HG03025 (cell line): ENCODE data around the gene KANSL1.
"Not testable (repeated sequence)": the region's sequence is repeated elsewhere in the genome, so short reads cannot be mapped to it uniquely, and the experiment has no call there.

Source experiments
- ATAC-seq: cut with Tn5 transposase; IDR thresholded peaks from one replicate; pipeline ENCODE4 v1.9.1; 2021; ENCODE audit warnings: mild to moderate bottlenecking, moderate library complexity; ENCODE audit not compliant: unreplicated experiment, low FRiP score

Gene KANSL1

DNA sequence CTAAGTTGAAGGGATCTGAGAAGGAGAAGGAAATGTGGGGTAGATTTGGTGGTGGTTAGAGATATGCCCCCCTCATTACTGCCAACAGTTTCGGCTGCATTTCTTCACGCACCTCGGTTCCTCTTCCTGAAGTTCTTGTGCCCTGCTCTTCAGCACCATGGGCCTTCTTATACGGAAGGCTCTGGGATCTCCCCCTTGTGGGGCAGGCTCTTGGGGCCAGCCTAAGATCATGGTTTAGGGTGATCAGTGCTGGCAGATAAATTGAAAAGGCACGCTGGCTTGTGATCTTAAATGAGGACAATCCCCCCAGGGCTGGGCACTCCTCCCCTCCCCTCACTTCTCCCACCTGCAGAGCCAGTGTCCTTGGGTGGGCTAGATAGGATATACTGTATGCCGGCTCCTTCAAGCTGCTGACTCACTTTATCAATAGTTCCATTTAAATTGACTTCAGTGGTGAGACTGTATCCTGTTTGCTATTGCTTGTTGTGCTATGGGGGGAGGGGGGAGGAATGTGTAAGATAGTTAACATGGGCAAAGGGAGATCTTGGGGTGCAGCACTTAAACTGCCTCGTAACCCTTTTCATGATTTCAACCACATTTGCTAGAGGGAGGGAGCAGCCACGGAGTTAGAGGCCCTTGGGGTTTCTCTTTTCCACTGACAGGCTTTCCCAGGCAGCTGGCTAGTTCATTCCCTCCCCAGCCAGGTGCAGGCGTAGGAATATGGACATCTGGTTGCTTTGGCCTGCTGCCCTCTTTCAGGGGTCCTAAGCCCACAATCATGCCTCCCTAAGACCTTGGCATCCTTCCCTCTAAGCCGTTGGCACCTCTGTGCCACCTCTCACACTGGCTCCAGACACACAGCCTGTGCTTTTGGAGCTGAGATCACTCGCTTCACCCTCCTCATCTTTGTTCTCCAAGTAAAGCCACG is 165.9 kb downstream of the KANSL1 start:
- ATAC-seq: no peak

DNA sequence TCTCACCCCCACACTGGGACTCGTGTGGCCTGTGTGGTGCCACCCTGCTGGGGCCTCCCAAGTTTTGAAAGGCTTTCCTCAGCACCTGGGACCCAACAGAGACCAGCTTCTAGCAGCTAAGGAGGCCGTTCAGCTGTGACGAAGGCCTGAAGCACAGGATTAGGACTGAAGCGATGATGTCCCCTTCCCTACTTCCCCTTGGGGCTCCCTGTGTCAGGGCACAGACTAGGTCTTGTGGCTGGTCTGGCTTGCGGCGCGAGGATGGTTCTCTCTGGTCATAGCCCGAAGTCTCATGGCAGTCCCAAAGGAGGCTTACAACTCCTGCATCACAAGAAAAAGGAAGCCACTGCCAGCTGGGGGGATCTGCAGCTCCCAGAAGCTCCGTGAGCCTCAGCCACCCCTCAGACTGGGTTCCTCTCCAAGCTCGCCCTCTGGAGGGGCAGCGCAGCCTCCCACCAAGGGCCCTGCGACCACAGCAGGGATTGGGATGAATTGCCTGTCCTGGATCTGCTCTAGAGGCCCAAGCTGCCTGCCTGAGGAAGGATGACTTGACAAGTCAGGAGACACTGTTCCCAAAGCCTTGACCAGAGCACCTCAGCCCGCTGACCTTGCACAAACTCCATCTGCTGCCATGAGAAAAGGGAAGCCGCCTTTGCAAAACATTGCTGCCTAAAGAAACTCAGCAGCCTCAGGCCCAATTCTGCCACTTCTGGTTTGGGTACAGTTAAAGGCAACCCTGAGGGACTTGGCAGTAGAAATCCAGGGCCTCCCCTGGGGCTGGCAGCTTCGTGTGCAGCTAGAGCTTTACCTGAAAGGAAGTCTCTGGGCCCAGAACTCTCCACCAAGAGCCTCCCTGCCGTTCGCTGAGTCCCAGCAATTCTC is 166.8 kb downstream of the KANSL1 start:
- ATAC-seq: no peak

GRCh38 chr17:46025510-46026165 is 167.6 kb downstream of the KANSL1 start:
- no peak for ATAC-seq

DNA sequence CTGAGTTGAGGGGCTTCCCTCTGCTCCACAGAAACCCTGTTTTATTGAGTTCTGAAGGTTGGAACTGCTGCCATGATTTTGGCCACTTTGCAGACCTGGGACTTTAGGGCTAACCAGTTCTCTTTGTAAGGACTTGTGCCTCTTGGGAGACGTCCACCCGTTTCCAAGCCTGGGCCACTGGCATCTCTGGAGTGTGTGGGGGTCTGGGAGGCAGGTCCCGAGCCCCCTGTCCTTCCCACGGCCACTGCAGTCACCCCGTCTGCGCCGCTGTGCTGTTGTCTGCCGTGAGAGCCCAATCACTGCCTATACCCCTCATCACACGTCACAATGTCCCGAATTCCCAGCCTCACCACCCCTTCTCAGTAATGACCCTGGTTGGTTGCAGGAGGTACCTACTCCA is 168.2 kb downstream of the KANSL1 start:
- ATAC-seq: no peak

GRCh38 chr17:46024590-46024989 is 168.6 kb downstream of the KANSL1 start:
- ATAC-seq: no peak

- no peak for ATAC-seq
Observed at GRCh38 chr17:46023783-46024388, 169.3 kb downstream of the KANSL1 start.

- ATAC-seq: not testable (repeated sequence)
Observed at GRCh38 chr17:46023366-46023765, 169.9 kb downstream of the KANSL1 start.

DNA sequence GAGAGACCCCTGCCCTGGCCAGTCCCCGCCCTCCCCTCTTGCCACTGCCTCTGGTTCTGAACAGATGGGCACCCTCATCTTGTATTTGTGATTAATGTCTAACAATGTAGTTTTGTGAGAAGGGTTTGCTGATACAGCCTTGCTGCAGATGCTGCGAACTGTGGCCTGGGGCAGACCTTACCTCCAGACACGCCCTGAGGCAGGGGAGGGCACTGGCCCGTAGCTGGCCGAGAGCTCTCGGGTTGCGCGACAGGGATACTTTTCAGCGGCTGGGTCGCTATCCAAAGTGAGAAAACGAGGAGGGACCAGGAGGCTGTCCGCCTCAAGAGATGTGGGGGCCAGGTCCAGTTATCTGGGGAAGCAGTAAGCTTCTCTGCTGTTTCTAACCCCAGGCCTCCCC is 172.2 kb downstream of the KANSL1 start:
- no peak for ATAC-seq

- ATAC-seq: peak; percentile 59
Observed at GRCh38 chr17:46020023-46020761, 173.0 kb downstream of the KANSL1 start.

DNA sequence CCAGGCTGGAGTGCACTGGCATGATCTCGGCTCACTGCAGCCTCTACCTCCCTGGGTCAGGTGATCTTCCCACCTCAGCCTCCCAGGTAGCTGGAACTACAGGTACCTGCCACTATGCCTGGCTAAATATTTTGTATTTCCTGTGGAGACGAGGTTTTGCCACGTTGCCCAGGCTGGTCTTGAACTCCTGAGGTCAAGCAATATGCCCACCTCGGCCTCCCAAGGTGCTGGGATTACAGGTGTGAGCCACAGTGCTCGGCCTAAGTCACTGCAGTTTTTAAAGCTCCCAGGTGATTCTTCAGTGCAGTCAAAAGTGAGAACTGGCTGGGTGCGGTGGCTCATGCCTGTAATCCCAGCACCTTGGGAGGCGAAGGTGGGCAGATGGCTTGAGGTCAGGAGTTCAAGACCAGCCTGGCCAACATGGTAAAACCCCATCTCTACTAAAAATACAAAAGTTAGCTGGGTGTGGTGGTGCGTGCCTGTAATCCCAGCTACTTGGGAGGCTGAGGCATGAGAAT is 173.8 kb downstream of the KANSL1 start:
- ATAC-seq: not testable (repeated sequence)

- no peak for ATAC-seq
Observed at GRCh38 chr17:46013502-46014165, 179.6 kb downstream of the KANSL1 start.

GRCh38 chr17:46013127-46013501 is 180.1 kb downstream of the KANSL1 start:
- ATAC-seq: no peak

GRCh38 chr17:46012506-46013079 is 180.6 kb downstream of the KANSL1 start:
- ATAC-seq: no peak

DNA sequence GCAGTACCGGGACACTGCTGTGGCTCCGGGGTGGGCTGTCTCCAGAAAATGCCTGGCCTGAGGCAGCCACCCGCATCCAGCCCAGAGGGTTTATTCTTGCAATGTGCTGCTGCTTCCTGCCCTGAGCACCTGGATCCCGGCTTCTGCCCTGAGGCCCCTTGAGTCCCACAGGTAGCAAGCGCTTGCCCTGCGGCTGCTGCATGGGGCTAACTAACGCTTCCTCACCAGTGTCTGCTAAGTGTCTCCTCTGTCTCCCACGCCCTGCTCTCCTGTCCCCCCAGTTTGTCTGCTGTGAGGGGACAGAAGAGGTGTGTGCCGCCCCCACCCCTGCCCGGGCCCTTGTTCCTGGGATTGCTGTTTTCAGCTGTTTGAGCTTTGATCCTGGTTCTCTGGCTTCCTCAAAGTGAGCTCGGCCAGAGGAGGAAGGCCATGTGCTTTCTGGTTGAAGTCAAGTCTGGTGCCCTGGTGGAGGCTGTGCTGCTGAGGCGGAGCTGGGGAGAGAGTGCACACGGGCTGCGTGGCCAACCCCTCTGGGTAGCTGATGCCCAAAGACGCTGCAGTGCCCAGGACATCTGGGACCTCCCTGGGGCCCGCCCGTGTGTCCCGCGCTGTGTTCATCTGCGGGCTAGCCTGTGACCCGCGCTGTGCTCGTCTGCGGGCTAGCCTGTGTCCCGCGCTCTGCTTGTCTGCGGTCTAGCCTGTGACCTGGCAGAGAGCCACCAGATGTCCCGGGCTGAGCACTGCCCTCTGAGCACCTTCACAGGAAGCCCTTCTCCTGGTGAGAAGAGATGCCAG is 181.3 kb downstream of the KANSL1 start:
- ATAC-seq: no peak

- ATAC-seq: no peak
Observed at GRCh38 chr17:46010597-46011186, 182.5 kb downstream of the KANSL1 start.

DNA sequence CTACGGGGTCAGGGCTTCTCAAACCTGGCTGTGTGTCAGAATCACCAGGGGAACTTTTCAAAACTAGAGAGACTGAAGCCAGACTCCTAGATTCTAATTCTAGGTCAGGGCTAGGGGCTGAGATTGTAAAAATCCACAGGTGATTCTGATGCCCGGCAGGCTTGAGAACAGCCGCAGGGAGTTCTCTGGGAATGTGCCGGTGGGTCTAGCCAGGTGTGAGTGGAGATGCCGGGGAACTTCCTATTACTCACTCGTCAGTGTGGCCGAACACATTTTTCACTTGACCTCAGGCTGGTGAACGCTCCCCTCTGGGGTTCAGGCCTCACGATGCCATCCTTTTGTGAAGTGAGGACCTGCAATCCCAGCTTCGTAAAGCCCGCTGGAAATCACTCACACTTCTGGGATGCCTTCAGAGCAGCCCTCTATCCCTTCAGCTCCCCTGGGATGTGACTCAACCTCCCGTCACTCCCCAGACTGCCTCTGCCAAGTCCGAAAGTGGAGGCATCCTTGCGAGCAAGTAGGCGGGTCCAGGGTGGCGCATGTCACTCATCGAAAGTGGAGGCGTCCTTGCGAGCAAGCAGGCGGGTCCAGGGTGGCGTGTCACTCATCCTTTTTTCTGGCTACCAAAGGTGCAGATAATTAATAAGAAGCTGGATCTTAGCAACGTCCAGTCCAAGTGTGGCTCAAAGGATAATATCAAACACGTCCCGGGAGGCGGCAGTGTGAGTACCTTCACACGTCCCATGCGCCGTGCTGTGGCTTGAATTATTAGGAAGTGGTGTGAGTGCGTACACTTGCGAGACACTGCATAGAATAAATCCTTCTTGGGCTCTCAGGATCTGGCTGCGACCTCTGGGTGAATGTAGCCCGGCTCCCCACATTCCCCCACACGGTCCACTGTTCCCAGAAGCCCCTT is 183.3 kb downstream of the KANSL1 start:
- no peak for ATAC-seq
